ENCODE measurements around the gene ZNF785. TPM values are rescaled to one million over a fixed set of nuclear protein-coding genes. Genes with fewer than 3 reads are reported as not detected.
"Not testable (repeated sequence)": the region's sequence is repeated elsewhere in the genome, so short reads cannot be mapped to it uniquely, and the experiment has no call there.

The ZNF785 gene
- total RNA-seq, 4 donors from 2014 or later = 0.70 to 3.2 (median 1.0) TPM

GRCh38 chr16:30601966-30602365, 16.5 kb upstream of the ZNF785 start:
- Histone ChIP-seq H3K4me1 (no peaks in the 10 kb centered on the region), H3K27ac (no peak overlapping the region), H3K36me3 (peaks cover 0 to 40% of the 10 kb centered on the region in 2 donors), H3K27me3 (no peaks in the 10 kb centered on the region), H3K4me3 (no peak overlapping the region), H3K9me3 (no peaks in the 10 kb centered on the region)
- DNase-seq (no peak), ATAC-seq (no peak)
- intact Hi-C loops (cut with DNase I; ENCODE audit: low total_unique reads) = no loop called here
- in situ Hi-C loops (cut with MboI; ENCODE audit: low sequenced_read_pairs in 4 of 4) = no loop called here
- no peak for TF ChIP-seq POLR2A (IDR thresholded peaks at IDR 0.05)
- TF ChIP-seq, protein P1, sequence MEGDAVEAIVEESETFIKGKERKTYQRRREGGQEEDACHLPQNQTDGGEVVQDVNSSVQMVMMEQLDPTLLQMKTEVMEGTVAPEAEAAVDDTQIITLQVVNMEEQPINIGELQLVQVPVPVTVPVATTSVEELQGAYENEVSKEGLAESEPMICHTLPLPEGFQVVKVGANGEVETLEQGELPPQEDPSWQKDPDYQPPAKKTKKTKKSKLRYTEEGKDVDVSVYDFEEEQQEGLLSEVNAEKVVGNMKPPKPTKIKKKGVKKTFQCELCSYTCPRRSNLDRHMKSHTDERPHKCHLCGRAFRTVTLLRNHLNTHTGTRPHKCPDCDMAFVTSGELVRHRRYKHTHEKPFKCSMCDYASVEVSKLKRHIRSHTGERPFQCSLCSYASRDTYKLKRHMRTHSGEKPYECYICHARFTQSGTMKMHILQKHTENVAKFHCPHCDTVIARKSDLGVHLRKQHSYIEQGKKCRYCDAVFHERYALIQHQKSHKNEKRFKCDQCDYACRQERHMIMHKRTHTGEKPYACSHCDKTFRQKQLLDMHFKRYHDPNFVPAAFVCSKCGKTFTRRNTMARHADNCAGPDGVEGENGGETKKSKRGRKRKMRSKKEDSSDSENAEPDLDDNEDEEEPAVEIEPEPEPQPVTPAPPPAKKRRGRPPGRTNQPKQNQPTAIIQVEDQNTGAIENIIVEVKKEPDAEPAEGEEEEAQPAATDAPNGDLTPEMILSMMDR (IDR thresholded peaks at IDR 0.05 in 4 of 5, conservative IDR thresholded peaks at IDR 0.05 in 1 of 5) = no peak

GRCh38 chr16:30600929-30601328, 15.4 kb upstream of the ZNF785 start:
- H3K4me3 ChIP-seq = no peak overlapping the region
- H3K36me3 ChIP-seq = peaks cover 0 to 30% of the 10 kb centered on the region in 2 donors
- in situ Hi-C loops (cut with MboI; ENCODE audit: low sequenced_read_pairs in 4 of 4) = no loop called here
- no peak for TF ChIP-seq POLR2A (IDR thresholded peaks at IDR 0.05)
- TF ChIP-seq, protein P1 (IDR thresholded peaks at IDR 0.05 in 4 of 5, conservative IDR thresholded peaks at IDR 0.05 in 1 of 5) = no peak
- no peak for DNase-seq
- no peaks in the 10 kb centered on the region for H3K27me3 ChIP-seq
- no peak for ATAC-seq
- H3K4me1 ChIP-seq = no peaks in the 10 kb centered on the region
- no peak overlapping the region for H3K27ac ChIP-seq
- intact Hi-C loops (cut with DNase I; ENCODE audit: low total_unique reads) = no loop called here
- H3K9me3 ChIP-seq = no peaks in the 10 kb centered on the region

- TF ChIP-seq POLR2A (IDR thresholded peaks at IDR 0.05) = no peak
- TF ChIP-seq, protein P1 (IDR thresholded peaks at IDR 0.05 in 4 of 5, conservative IDR thresholded peaks at IDR 0.05 in 1 of 5) = no peak
- DNase-seq = no peak
- no peak for ATAC-seq
- intact Hi-C loops (cut with DNase I; ENCODE audit: low total_unique reads) (no loop called here), in situ Hi-C loops (cut with MboI; ENCODE audit: low sequenced_read_pairs in 4 of 4) (no loop called here)
- Histone ChIP-seq H3K9me3 (no peaks in the 10 kb centered on the region), H3K36me3 (peaks cover 0 to 25% of the 10 kb centered on the region in 2 donors), H3K27me3 (no peaks in the 10 kb centered on the region), H3K27ac (no peak overlapping the region), H3K4me3 (no peak overlapping the region), H3K4me1 (no peaks in the 10 kb centered on the region)
Observed at GRCh38 chr16:30600215-30600614, 14.7 kb upstream of the ZNF785 start.

DNA sequence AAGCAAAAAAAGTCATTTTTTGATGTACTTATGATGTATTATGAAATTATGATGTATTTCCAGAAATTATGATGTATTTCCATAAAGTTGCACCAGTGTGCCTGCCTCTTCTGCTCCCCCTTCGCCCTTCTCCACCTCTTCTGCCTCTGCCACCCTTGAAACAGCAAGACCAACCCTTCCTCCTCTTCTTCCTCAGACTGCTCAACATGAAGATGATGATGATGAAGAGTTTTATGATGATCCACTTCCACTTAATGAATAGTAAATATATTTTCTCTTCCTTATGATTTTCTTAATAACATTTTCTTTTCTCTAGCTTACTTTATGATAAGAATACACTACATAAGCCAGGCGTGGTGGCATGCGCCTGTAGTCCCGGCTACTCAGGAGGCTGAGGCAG, 7.4 kb upstream of the ZNF785 start:
- DNase-seq (no peak), ATAC-seq (no peak)
- intact Hi-C loops (cut with DNase I; ENCODE audit: low total_unique reads) = no loop called here
- no peak overlapping the region for H3K4me3 ChIP-seq
- no peaks in the 10 kb centered on the region for H3K9me3 ChIP-seq
- no peak overlapping the region for H3K27ac ChIP-seq
- in situ Hi-C loops (cut with MboI; ENCODE audit: low sequenced_read_pairs in 4 of 4) = no loop called here
- H3K4me1 ChIP-seq = no peaks in the 10 kb centered on the region
- no peaks in the 10 kb centered on the region for H3K27me3 ChIP-seq
- TF ChIP-seq, protein P1 (IDR thresholded peaks at IDR 0.05 in 4 of 5, conservative IDR thresholded peaks at IDR 0.05 in 1 of 5) = no peak
- no peak for TF ChIP-seq POLR2A (IDR thresholded peaks at IDR 0.05)
- H3K36me3 ChIP-seq = no peaks in the 10 kb centered on the region

- DNase-seq; H3K27ac ChIP-seq; ATAC-seq; H3K36me3 ChIP-seq; H3K4me3 ChIP-seq; in situ Hi-C loops (cut with MboI; ENCODE audit: low sequenced_read_pairs in 4 of 4); H3K9me3 ChIP-seq; H3K4me1 ChIP-seq; H3K27me3 ChIP-seq; intact Hi-C loops (cut with DNase I; ENCODE audit: low total_unique reads): not testable (repeated sequence)
Observed at GRCh38 chr16:30590869-30591268, 5.4 kb upstream of the ZNF785 start.

- in situ Hi-C loops (cut with MboI; ENCODE audit: low sequenced_read_pairs in 4 of 4); H3K27me3 ChIP-seq; ATAC-seq; DNase-seq; intact Hi-C loops (cut with DNase I; ENCODE audit: low total_unique reads); H3K9me3 ChIP-seq; H3K36me3 ChIP-seq; H3K4me3 ChIP-seq; H3K27ac ChIP-seq: not testable (repeated sequence)
- peaks cover 9 to 11% of the 10 kb centered on the region in 2 donors for H3K4me1 ChIP-seq
Observed at GRCh38 chr16:30589582-30589981, 4.1 kb upstream of the ZNF785 start.
